IMR-90 (cell line): ENCODE measurements around the gene CATSPERZ. TPM values are rescaled to one million over a fixed set of nuclear protein-coding genes. Genes with fewer than 3 reads are reported as not detected.

Experiments used
- ATAC-seq: fragments of 200-7000 bp; cut with Tn5 transposase; 2 replicates; pipeline ENCODE4 v1.9.1; 2020; ENCODE audit warnings: low read depth, mild to moderate bottlenecking, moderate library complexity
- BruUV-seq: library from RNA; stranded (reverse); fragments of 400-500 nt; replicated peaks from 2 replicates; lab custom pipeline; 2021; lab: Mats Ljungman, UMichigan
- CTCF ChIA-PET: fragments of 300-600 bp; formaldehyde crosslinking; extraction: SDS; loops from one replicate; lab custom pipeline; 2021; ENCODE audit warnings: antibody characterized with exemption; lab: Yijun Ruan, JAX
- POLR2A ChIA-PET: fragments of 300-600 bp; sonication (Branson Sonifier 250); formaldehyde crosslinking; loops from one replicate; lab custom pipeline; 2022; ENCODE audit warnings: antibody characterized with exemption; ENCODE audit not compliant: unreplicated experiment; lab: Charles Lee
- DNase-seq: peaks from one replicate; pipeline ENCODE4 v3.0.0; 2013
- H2AFZ ChIP-seq: replicated peaks from 2 replicates; pipeline ENCODE3; 2013; ENCODE audit warnings: low read length, mild to moderate bottlenecking; ENCODE audit not compliant: poor library complexity
- H2AK5ac ChIP-seq: 2 replicates; pipeline ENCODE4 v1.6.1; 2013; ENCODE audit warnings: low read depth, low read length, inconsistent platforms
- H2AK9ac ChIP-seq: replicated peaks from 2 replicates; pipeline ENCODE3; 2013; ENCODE audit warnings: mild to moderate bottlenecking, low read depth, low read length, moderate library complexity; ENCODE audit not compliant: poor library complexity
- H2BK120ac ChIP-seq: 2 replicates; pipeline ENCODE4 v1.6.1; 2013; ENCODE audit warnings: low read depth, low read length, inconsistent platforms
- H2BK15ac ChIP-seq: 3 replicates; pipeline ENCODE4 v1.6.1; 2013; ENCODE audit warnings: low read depth, low read length, inconsistent platforms
- H2BK20ac ChIP-seq: 2 replicates; pipeline ENCODE4 v1.6.1; 2013; ENCODE audit warnings: low read depth, mild to moderate bottlenecking, inconsistent platforms, low read length, moderate library complexity
- H2BK5ac ChIP-seq: 2 replicates; pipeline ENCODE4 v1.6.1; 2013; ENCODE audit warnings: mild to moderate bottlenecking, low read depth, low read length, inconsistent platforms; ENCODE audit not compliant: poor library complexity, severe bottlenecking
- H3K14ac ChIP-seq: replicated peaks from 2 replicates; pipeline ENCODE4 v1.6.1; 2013; ENCODE audit warnings: low read depth, low read length, inconsistent platforms
- H3K18ac ChIP-seq: 2 replicates; pipeline ENCODE4 v1.6.1; 2013; ENCODE audit warnings: low read depth, low read length, control low read depth
- H3K23ac ChIP-seq: 2 replicates; pipeline ENCODE4 v1.6.1; 2013; ENCODE audit warnings: low read depth, low read length, inconsistent platforms
- H3K27ac ChIP-seq: 2 replicates; pipeline ENCODE4 v1.5.1; 2013; ENCODE audit warnings: mild to moderate bottlenecking, control low read depth, low read length; ENCODE audit not compliant: insufficient read depth
- H3K27me3 ChIP-seq: 2 replicates; pipeline ENCODE4 v1.6.1; 2013; ENCODE audit warnings: low read length; ENCODE audit not compliant: control insufficient read depth, insufficient read depth
- H3K36me3 ChIP-seq: 2 replicates; pipeline ENCODE4 v1.6.1; 2013; ENCODE audit warnings: low read length, mixed read lengths; ENCODE audit not compliant: control insufficient read depth, insufficient read depth
- H3K4ac ChIP-seq: 2 replicates; pipeline ENCODE4 v1.6.1; 2013; ENCODE audit warnings: low read depth, low read length, inconsistent platforms
- H3K4me1 ChIP-seq: 2 replicates; pipeline ENCODE4 v1.6.1; 2013; ENCODE audit warnings: low read length, mixed read lengths; ENCODE audit not compliant: control insufficient read depth, insufficient read depth
- H3K4me2 ChIP-seq: 2 replicates; pipeline ENCODE4 v1.6.1; 2013; ENCODE audit warnings: low read depth, mild to moderate bottlenecking, control low read depth, low read length, moderate library complexity
- H3K4me3 ChIP-seq: 2 replicates; pipeline ENCODE4 v1.5.1; 2013; ENCODE audit warnings: low read depth, mild to moderate bottlenecking, control low read depth, low read length, moderate library complexity; ENCODE audit not compliant: insufficient read depth
- H3K56ac ChIP-seq: 2 replicates; pipeline ENCODE4 v1.6.1; 2013; ENCODE audit warnings: low read length, inconsistent platforms; ENCODE audit not compliant: insufficient read depth; ENCODE audit errors: extremely low read depth
- H3K79me1 ChIP-seq, 2 experiments: 2 replicates each; pipeline ENCODE4 v1.6.1; 2013; ENCODE audit warnings: low read length in 2 of 2, inconsistent platforms in 1 of 2, low read depth in 1 of 2
- H3K9ac ChIP-seq: 2 replicates; pipeline ENCODE4 v1.6.1; 2013; ENCODE audit warnings: low read depth, low read length, control low read depth
- H3K9me1 ChIP-seq: 2 replicates; pipeline ENCODE4 v1.6.1; 2013; ENCODE audit warnings: low read length, inconsistent platforms; ENCODE audit not compliant: insufficient read depth
- H3K9me3 ChIP-seq: 2 replicates; pipeline ENCODE4 v1.6.1; 2013; ENCODE audit warnings: low read length; ENCODE audit not compliant: control insufficient read depth, insufficient read depth
- H4K20me1 ChIP-seq: 2 replicates; pipeline ENCODE4 v1.6.1; 2013; ENCODE audit warnings: low read length, inconsistent platforms; ENCODE audit not compliant: insufficient read depth
- H4K5ac ChIP-seq: 2 replicates; pipeline ENCODE4 v1.6.1; 2013; ENCODE audit warnings: mild to moderate bottlenecking, low read depth, low read length, control low read depth
- H4K8ac ChIP-seq, 2 experiments: 2 replicates each; pipeline ENCODE4 v1.6.1; 2013; ENCODE audit warnings: low read depth in 2 of 2, low read length in 2 of 2, control low read depth in 1 of 2, inconsistent platforms in 1 of 2
- H4K91ac ChIP-seq: 2 replicates; pipeline ENCODE4 v1.6.1; 2013; ENCODE audit warnings: low read depth, low read length, inconsistent platforms; ENCODE audit not compliant: insufficient read depth
- BHLHE40 ChIP-seq: fragments of 150-350 bp; IDR thresholded peaks from 2 replicates; pipeline ENCODE4 v1.6.1; 2016; ENCODE audit warnings: mild to moderate bottlenecking, low read depth, low read length
- CEBPB ChIP-seq: IDR thresholded peaks from 2 replicates; pipeline ENCODE4 v1.6.1; 2012; ENCODE audit warnings: low read depth, low read length, improper control_type of control experiment
- CHD1 ChIP-seq: IDR thresholded peaks from 2 replicates; pipeline ENCODE4 v1.6.1; 2012; ENCODE audit warnings: low read depth, low read length, improper control_type of control experiment
- FOS ChIP-seq: fragments of 150-350 bp; IDR thresholded peaks from 2 replicates; pipeline ENCODE4 v1.6.1; 2016; ENCODE audit warnings: low read depth, low read length
- MAFK ChIP-seq: IDR thresholded peaks from 2 replicates; pipeline ENCODE4 v1.6.1; 2012; ENCODE audit warnings: low read depth, low read length, improper control_type of control experiment
- MAZ ChIP-seq: IDR thresholded peaks from 2 replicates; pipeline ENCODE4 v1.6.1; 2012; ENCODE audit warnings: low read depth, mild to moderate bottlenecking, low read length, improper control_type of control experiment, moderate library complexity, borderline replicate concordance
- MXI1 ChIP-seq: IDR thresholded peaks from 2 replicates; pipeline ENCODE4 v1.6.1; 2012; ENCODE audit warnings: low read depth, mild to moderate bottlenecking, low read length, moderate library complexity, borderline replicate concordance
- NFE2L2 ChIP-seq: fragments of 150-350 bp; IDR thresholded peaks from 2 replicates; pipeline ENCODE4 v1.6.1; 2016; ENCODE audit warnings: low read depth, mild to moderate bottlenecking, low read length
- POLR2A ChIP-seq: IDR thresholded peaks from 2 replicates; pipeline ENCODE4 v1.6.1; 2012; ENCODE audit warnings: mild to moderate bottlenecking, low read depth, low read length
- RAD21 ChIP-seq: IDR thresholded peaks from 2 replicates; pipeline ENCODE4 v1.6.1; 2012; ENCODE audit warnings: low read length, improper control_type of control experiment
- RCOR1 ChIP-seq: IDR thresholded peaks from 2 replicates; pipeline ENCODE4 v1.6.1; 2012; ENCODE audit warnings: mild to moderate bottlenecking, low read length, improper control_type of control experiment; ENCODE audit not compliant: insufficient replicate concordance
- WGBS, 2 experiments: methylation state at CpG; one replicate each; pipeline versions ENCODE4 v1.1.5 to v1.1.7; 2013; ENCODE audit warnings: missing lambda C conversion rate in 2 of 2; ENCODE audit not compliant: insufficient read length in 1 of 2; ENCODE audit errors: extremely low coverage in 2 of 2; 5-methylcytosine and 5-hydroxymethylcytosine counted together
- dilution Hi-C: fragments of 300-500 bp; cut with HindIII; formaldehyde crosslinking; loops from one replicate; pipeline ENCODE4 v1.14.3; 2018; ENCODE audit warnings: low sequenced_read_pairs; ENCODE audit not compliant: unreplicated experiment
- in situ Hi-C: fragments of 300-500 bp; cut with MboI; formaldehyde crosslinking; loops from 3 replicates; pipeline ENCODE4 v1.14.3; 2019; ENCODE audit warnings: low sequenced_read_pairs, inconsistent platforms, mixed read lengths
- intact Hi-C: fragments of 100-400 bp; cut with micrococcal nuclease; formaldehyde crosslinking; loops from 2 replicates; pipeline ENCODE4 v1.10.0; 2022
- polyA plus RNA-seq, 3 experiments: library from polyadenylated mRNA; depleted of rRNA; stranded (reverse); fragments of >200 nt; gene quantifications; 2 replicates each; pipeline ENCODE4 v1.2.3, GENCODE V29; 2012; ENCODE audit warnings: low replicate concordance in 1 of 3
- total RNA-seq: library from RNA; depleted of rRNA; stranded (reverse); fragments of >200 nt; gene quantifications from 2 replicates; pipeline ENCODE4 v1.2.3, GENCODE V29; 2012
- TF ChIP-seq, protein P1 (sequence below): fragments of 150-350 bp; IDR thresholded peaks from 2 replicates; pipeline ENCODE4 v1.6.1; 2017; ENCODE audit warnings: mild to moderate bottlenecking, antibody characterized with exemption, low read length, low read depth
- TF ChIP-seq, protein P2 (sequence below): conservative IDR thresholded peaks from 2 replicates; pipeline ENCODE4 v1.5.1; 2012; ENCODE audit warnings: mild to moderate bottlenecking, low read depth, low read length, improper control_type of control experiment

CATSPERZ gene
- total and polyA plus RNA-seq, 2 of the 4 experiments (the other 2 are of a cell fraction) = not detected

DNA sequence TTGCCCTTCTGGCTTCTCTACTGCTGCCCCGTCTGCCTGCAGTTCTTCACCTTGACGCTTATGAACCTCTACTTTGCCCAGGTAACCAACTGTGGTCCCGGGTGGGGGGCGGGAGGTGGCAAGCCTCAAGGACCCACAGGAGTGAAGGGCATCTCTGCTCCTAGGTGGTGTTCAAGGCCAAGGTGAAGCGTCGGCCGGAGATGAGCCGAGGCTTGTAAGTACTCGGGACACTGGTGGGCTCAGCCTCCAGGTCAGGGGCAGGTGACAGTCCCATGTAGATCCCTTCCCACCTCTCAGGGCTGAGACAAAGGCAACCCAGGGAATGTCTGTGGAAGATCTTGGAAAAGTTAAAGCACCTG lies 13.4 kb upstream of the CATSPERZ start:
- Histone ChIP-seq H3K27ac (no peak overlapping the region), H3K14ac (no peak overlapping the region), H3K18ac (no peak overlapping the region), H3K9me3 (no peaks in the 10 kb centered on the region), H3K23ac (no peak overlapping the region), H3K4me1 (peaks cover 10% of the 10 kb centered on the region), H4K8ac (0 out of 4 replicates have a peak overlapping the region, but pooled peaks of 1 of the 2 experiments have one; percentile 91), H3K4ac (no peak overlapping the region), H4K91ac (no peak overlapping the region), H2AK9ac (peak overlapping the region; percentile 99), H3K4me2 (no peak overlapping the region), H3K27me3 (peaks cover 18% of the 10 kb centered on the region), H3K79me1 (peaks cover 15 to 39% of the 10 kb centered on the region in 2 experiments), H3K9ac (no peak overlapping the region), H4K5ac (no peak overlapping the region), H2BK120ac (no peak overlapping the region), H2BK5ac (no peak overlapping the region), H2BK15ac (no peak overlapping the region), H3K4me3 (no peak overlapping the region), H2BK20ac (no peak overlapping the region), H3K36me3 (peaks cover 4% of the 10 kb centered on the region; the same call in 1 of the 2 replicates), H2AFZ (peak overlapping the region; percentile 93), H3K56ac (no peak overlapping the region), H3K9me1 (peaks cover 5% of the 10 kb centered on the region; the same call in 1 of the 2 replicates), H4K20me1 (peaks cover 5% of the 10 kb centered on the region; the same call in 1 of the 2 replicates), H2AK5ac (0 out of 2 replicates have a peak overlapping the region, but pooled peaks have one; percentile 95)
- intact Hi-C loops = no loop called here
- BruUV-seq = no TSS peak
- dilution Hi-C loops = no loop called here
- no peak for ATAC-seq
- ChIA-PET CTCF (no interaction called here), POLR2A (no interaction called here)
- TF ChIP-seq POLR2A (no peak), BHLHE40 (no peak), MAZ (no peak), CEBPB (no peak), RAD21 (no peak), MAFK (no peak), RCOR1 (no peak), FOS (no peak), CHD1 (no peak), MXI1 (no peak), NFE2L2 (no peak)
- TF ChIP-seq, protein P1, sequence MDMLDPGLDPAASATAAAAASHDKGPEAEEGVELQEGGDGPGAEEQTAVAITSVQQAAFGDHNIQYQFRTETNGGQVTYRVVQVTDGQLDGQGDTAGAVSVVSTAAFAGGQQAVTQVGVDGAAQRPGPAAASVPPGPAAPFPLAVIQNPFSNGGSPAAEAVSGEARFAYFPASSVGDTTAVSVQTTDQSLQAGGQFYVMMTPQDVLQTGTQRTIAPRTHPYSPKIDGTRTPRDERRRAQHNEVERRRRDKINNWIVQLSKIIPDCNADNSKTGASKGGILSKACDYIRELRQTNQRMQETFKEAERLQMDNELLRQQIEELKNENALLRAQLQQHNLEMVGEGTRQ = no peak
- TF ChIP-seq, protein P2, sequence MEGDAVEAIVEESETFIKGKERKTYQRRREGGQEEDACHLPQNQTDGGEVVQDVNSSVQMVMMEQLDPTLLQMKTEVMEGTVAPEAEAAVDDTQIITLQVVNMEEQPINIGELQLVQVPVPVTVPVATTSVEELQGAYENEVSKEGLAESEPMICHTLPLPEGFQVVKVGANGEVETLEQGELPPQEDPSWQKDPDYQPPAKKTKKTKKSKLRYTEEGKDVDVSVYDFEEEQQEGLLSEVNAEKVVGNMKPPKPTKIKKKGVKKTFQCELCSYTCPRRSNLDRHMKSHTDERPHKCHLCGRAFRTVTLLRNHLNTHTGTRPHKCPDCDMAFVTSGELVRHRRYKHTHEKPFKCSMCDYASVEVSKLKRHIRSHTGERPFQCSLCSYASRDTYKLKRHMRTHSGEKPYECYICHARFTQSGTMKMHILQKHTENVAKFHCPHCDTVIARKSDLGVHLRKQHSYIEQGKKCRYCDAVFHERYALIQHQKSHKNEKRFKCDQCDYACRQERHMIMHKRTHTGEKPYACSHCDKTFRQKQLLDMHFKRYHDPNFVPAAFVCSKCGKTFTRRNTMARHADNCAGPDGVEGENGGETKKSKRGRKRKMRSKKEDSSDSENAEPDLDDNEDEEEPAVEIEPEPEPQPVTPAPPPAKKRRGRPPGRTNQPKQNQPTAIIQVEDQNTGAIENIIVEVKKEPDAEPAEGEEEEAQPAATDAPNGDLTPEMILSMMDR = no peak
- in situ Hi-C loops = no loop called here
- 80% methylated on average over 2 of the region's 9 CpGs; no CpG with 5 or more reads in 1 of the 2 experiments for WGBS, 2 experiments
- no peak for DNase-seq
